DOHH2 (cell line): ENCODE data around the gene PCDH8.

Experiments
- CTCF ChIP-seq: fragments of 200-600 bp; sonication (generic); IDR thresholded peaks from one replicate; pipeline ENCODE4 v1.5.1; 2014; ENCODE audit warnings: antibody characterized with exemption, mild to moderate bottlenecking, low read depth, low read length; ENCODE audit not compliant: poor library complexity, severe bottlenecking
- EZH2phosphoT487 ChIP-seq: fragments of 200-600 bp; sonication (generic); IDR thresholded peaks from 2 replicates; pipeline ENCODE4 v1.6.1; 2017; ENCODE audit warnings: borderline replicate concordance, mild to moderate bottlenecking, antibody characterized with exemption, low read length, moderate library complexity, mixed read lengths

- TF ChIP-seq CTCF (no peak), EZH2phosphoT487 (no peak)
These were observed 43.3 kb upstream of the PCDH8 start for GRCh38 chr13:52891706-52892105.
